Osteoblast (primary cell): ENCODE results near the gene RAB11A. TPM values are rescaled to one million over a fixed set of nuclear protein-coding genes. Genes with fewer than 3 reads are reported as not detected.
A peak's percentile ranks its signal among the peaks of the same experiment; 100 is the strongest.

Experiments
- DNase-seq: peaks from one replicate; pipeline ENCODE4 v3.0.0; 2011; ENCODE audit warnings: low spot score, mixed read lengths; ENCODE audit not compliant: insufficient read length; ENCODE audit errors: missing footprints
- H2AFZ ChIP-seq: 2 replicates; pipeline ENCODE4 v1.6.0; 2011; ENCODE audit warnings: mild to moderate bottlenecking, low read length
- H3K27ac ChIP-seq: 2 replicates; pipeline ENCODE4 v1.5.1; 2011; ENCODE audit warnings: mild to moderate bottlenecking, low read depth, low read length, moderate library complexity
- H3K27me3 ChIP-seq: 2 replicates; pipeline ENCODE4 v1.6.0; 2012; ENCODE audit warnings: mild to moderate bottlenecking, control low read depth, inconsistent platforms, low read length, moderate library complexity; ENCODE audit not compliant: insufficient read depth
- H3K36me3 ChIP-seq: 2 replicates; pipeline ENCODE4 v1.5.1; 2011; ENCODE audit warnings: mild to moderate bottlenecking, low read length, control low read depth, moderate library complexity; ENCODE audit not compliant: insufficient read depth
- H3K4me1 ChIP-seq: 2 replicates; pipeline ENCODE4 v1.5.1; 2011; ENCODE audit warnings: mild to moderate bottlenecking, low read length, control low read depth, moderate library complexity; ENCODE audit not compliant: insufficient read depth
- H3K4me2 ChIP-seq: 2 replicates; pipeline ENCODE4 v1.6.0; 2011; ENCODE audit warnings: mild to moderate bottlenecking, low read length; ENCODE audit not compliant: insufficient read depth
- H3K4me3 ChIP-seq: fragments of 200-600 bp; sonication (generic); 3 replicates; pipeline ENCODE4 v1.5.1; 2012; ENCODE audit warnings: mild to moderate bottlenecking, low read length, inconsistent platforms; ENCODE audit not compliant: insufficient read depth
- H3K79me2 ChIP-seq: 2 replicates; pipeline ENCODE4 v1.6.0; 2012; ENCODE audit warnings: mild to moderate bottlenecking, low read length, control low read depth, inconsistent platforms; ENCODE audit not compliant: insufficient read depth
- H3K9me3 ChIP-seq: 2 replicates; pipeline ENCODE4 v1.5.1; 2011; ENCODE audit warnings: low read depth, low read length, control low read depth
- H4K20me1 ChIP-seq: 2 replicates; pipeline ENCODE4 v1.6.0; 2012; ENCODE audit warnings: mild to moderate bottlenecking, low read length, control low read depth; ENCODE audit not compliant: insufficient read depth
- CTCF ChIP-seq: IDR thresholded peaks from 2 replicates; pipeline ENCODE4 v1.5.1; 2011; ENCODE audit warnings: mild to moderate bottlenecking, low read depth, low read length, moderate library complexity; ENCODE audit errors: extremely low read depth
- total RNA-seq: library from RNA; depleted of rRNA; stranded (reverse); fragments of >200 nt; gene quantifications from 2 replicates; pipeline ENCODE4 v1.2.3, GENCODE V29; 2012

RAB11A gene
- total RNA-seq, 1 donor: 68.0 TPM

- peak overlapping the region; percentile 82 for H3K4me2 ChIP-seq
- H3K27ac ChIP-seq: no peak overlapping the region
Measured at GRCh38 chr15:65916664-65917406, 47.5 kb downstream of the RAB11A start.

GRCh38 chr15:65917407-65917756 is 48.1 kb downstream of the RAB11A start:
- Histone ChIP-seq H2AFZ (no peak overlapping the region), H3K36me3 (no peaks in the 10 kb centered on the region), H3K4me1 (peaks cover 36% of the 10 kb centered on the region), H3K4me2 (peak overlapping the region; percentile 82), H4K20me1 (peaks cover 31% of the 10 kb centered on the region), H3K9me3 (no peaks in the 10 kb centered on the region), H3K27me3 (no peaks in the 10 kb centered on the region), H3K79me2 (no peaks in the 10 kb centered on the region), H3K27ac (no peak overlapping the region), H3K4me3 (no peak overlapping the region)
- DNase-seq: no peak
- TF ChIP-seq CTCF: no peak

More at GRCh38 chr15:65916664-65917406, 47.5 kb downstream of the RAB11A start:
- Histone ChIP-seq H3K4me1 (peaks cover 36% of the 10 kb centered on the region), H3K79me2 (no peaks in the 10 kb centered on the region), H3K4me3 (peak overlapping the region; percentile 57), H3K36me3 (no peaks in the 10 kb centered on the region), H2AFZ (peak overlapping the region; percentile 9), H3K27me3 (no peaks in the 10 kb centered on the region), H4K20me1 (peaks cover 30% of the 10 kb centered on the region), H3K9me3 (no peaks in the 10 kb centered on the region)
- peak; percentile 96 for DNase-seq
- peak; percentile 73 for TF ChIP-seq CTCF

DNA sequence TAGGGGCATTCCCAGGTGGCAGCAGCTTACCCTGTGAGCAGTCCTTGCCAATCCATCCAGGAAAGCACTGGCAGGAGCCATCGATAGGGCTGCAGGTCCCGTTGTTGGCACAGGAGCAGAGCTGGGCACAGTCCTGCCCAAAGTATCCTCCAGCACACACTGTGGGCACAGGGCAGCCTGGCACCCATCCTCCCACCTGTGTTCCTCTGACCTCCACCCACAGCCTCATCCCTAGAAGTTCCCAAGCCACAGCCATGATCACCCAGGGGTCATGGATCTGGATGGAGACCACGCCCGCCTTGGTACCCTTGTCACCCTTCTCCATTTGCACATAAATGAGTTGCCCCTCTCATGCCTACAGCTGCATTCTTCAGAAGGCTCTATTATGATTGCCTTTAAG is 48.6 kb downstream of the RAB11A start:
- H2AFZ ChIP-seq: no peak overlapping the region
- H3K9me3 ChIP-seq: no peaks in the 10 kb centered on the region
- peaks cover 36% of the 10 kb centered on the region for H3K4me1 ChIP-seq
- H3K27ac ChIP-seq: no peak overlapping the region
- no peak for DNase-seq
- H3K27me3 ChIP-seq: no peaks in the 10 kb centered on the region
- no peaks in the 10 kb centered on the region for H3K79me2 ChIP-seq
- no peak overlapping the region for H3K4me3 ChIP-seq
- TF ChIP-seq CTCF: no peak
- no peaks in the 10 kb centered on the region for H3K36me3 ChIP-seq
- H4K20me1 ChIP-seq: peaks cover 28% of the 10 kb centered on the region
- no peak overlapping the region for H3K4me2 ChIP-seq

GRCh38 chr15:65918357-65918920 is 49.1 kb downstream of the RAB11A start:
- Histone ChIP-seq H3K4me2 (no peak overlapping the region), H3K27ac (no peak overlapping the region), H3K27me3 (no peaks in the 10 kb centered on the region), H3K4me3 (no peak overlapping the region), H4K20me1 (peaks cover 25% of the 10 kb centered on the region), H3K9me3 (no peaks in the 10 kb centered on the region), H3K36me3 (no peaks in the 10 kb centered on the region), H3K79me2 (no peaks in the 10 kb centered on the region), H2AFZ (no peak overlapping the region), H3K4me1 (peaks cover 36% of the 10 kb centered on the region)
- no peak for TF ChIP-seq CTCF
- DNase-seq: no peak
